Urinary bladder (tissue), 4 donors: Measurements from ENCODE around the gene LFNG. TPM values are rescaled to one million over a fixed set of nuclear protein-coding genes. Genes with fewer than 3 reads are reported as not detected.

Source experiments
- DNase-seq: peaks from one replicate; pipeline ENCODE4 v3.0.0-alpha.2; 2015; ENCODE audit errors: extremely low spot score
- H3K27ac ChIP-seq: one replicate; pipeline ENCODE4 v1.5.1; 2013; ENCODE audit warnings: low read depth, mild to moderate bottlenecking, moderate library complexity
- H3K36me3 ChIP-seq: one replicate; pipeline ENCODE4 v1.6.1; 2013; ENCODE audit warnings: mild to moderate bottlenecking, moderate library complexity; ENCODE audit not compliant: insufficient read depth
- H3K4me1 ChIP-seq: one replicate; pipeline ENCODE4 v1.6.1; 2013; ENCODE audit warnings: mild to moderate bottlenecking, moderate library complexity; ENCODE audit not compliant: insufficient read depth
- H3K4me3 ChIP-seq: one replicate; pipeline ENCODE4 v1.5.1; 2013; ENCODE audit warnings: low read depth, low read length
- WGBS: extraction: QIAGEN DNeasy Blood & Tissue Kit; methylation state at CpG from one replicate; pipeline ENCODE4 v1.1.7; 2013; 5-methylcytosine and 5-hydroxymethylcytosine counted together
- polyA plus RNA-seq: library from polyadenylated mRNA; stranded (reverse); fragments of 200-250 nt; gene quantifications from one replicate; pipeline ENCODE4 v1.2.3, GENCODE V29; 2013
- total RNA-seq: library from RNA; depleted of rRNA; stranded (reverse); fragments of >200 nt; gene quantifications from one replicate; pipeline ENCODE4 v1.2.3, GENCODE V29; 2014
- donor health status: healthy with polysubstance abuse.
- donor health status: healthy.

The LFNG gene
- total and polyA plus RNA-seq, 2 donors, result 10.7 to 16.8 TPM

- DNase-seq, result no peak
- no peak overlapping the region for H3K4me3 ChIP-seq
These were observed 41.9 kb upstream of the LFNG start for GRCh38 chr7:2477447-2478398.

GRCh38 chr7:2478399-2478785 lies 41.2 kb upstream of the LFNG start:
- H3K36me3 ChIP-seq, result no peaks in the 10 kb centered on the region
- 40% methylated on average over 11 of the region's 11 CpGs for WGBS
- H3K4me3 ChIP-seq, result no peak overlapping the region
- H3K27ac ChIP-seq, result no peak overlapping the region
- H3K4me1 ChIP-seq, result no peaks in the 10 kb centered on the region
- no peak for DNase-seq

More at GRCh38 chr7:2477447-2478398, 41.9 kb upstream of the LFNG start:
- Histone ChIP-seq H3K4me1 (no peaks in the 10 kb centered on the region), H3K36me3 (no peaks in the 10 kb centered on the region), H3K27ac (no peak overlapping the region)
- 47% methylated on average over 34 of the region's 34 CpGs for WGBS

GRCh38 chr7:2478800-2479199 lies 40.8 kb upstream of the LFNG start:
- 70% methylated on average over 19 of the region's 19 CpGs for WGBS
- Histone ChIP-seq H3K4me1 (no peaks in the 10 kb centered on the region), H3K4me3 (no peak overlapping the region), H3K27ac (no peak overlapping the region), H3K36me3 (no peaks in the 10 kb centered on the region)
- DNase-seq, result no peak

GRCh38 chr7:2479276-2480069 lies 40.1 kb upstream of the LFNG start:
- no peak overlapping the region for H3K27ac ChIP-seq
- H3K4me1 ChIP-seq, result no peaks in the 10 kb centered on the region
- no peak for DNase-seq
- H3K4me3 ChIP-seq, result no peak overlapping the region
- no peaks in the 10 kb centered on the region for H3K36me3 ChIP-seq
- WGBS, result 77% methylated on average over 16 of the region's 16 CpGs

GRCh38 chr7:2480070-2480408 lies 39.5 kb upstream of the LFNG start:
- WGBS, result 32% methylated on average over 21 of the region's 21 CpGs
- no peak overlapping the region for H3K4me3 ChIP-seq
- H3K27ac ChIP-seq, result no peak overlapping the region
- no peaks in the 10 kb centered on the region for H3K36me3 ChIP-seq
- H3K4me1 ChIP-seq, result no peaks in the 10 kb centered on the region
- DNase-seq, result no peak

GRCh38 chr7:2481195-2481594 lies 38.4 kb upstream of the LFNG start:
- H3K27ac ChIP-seq, result no peak overlapping the region
- no peaks in the 10 kb centered on the region for H3K36me3 ChIP-seq
- H3K4me1 ChIP-seq, result no peaks in the 10 kb centered on the region
- WGBS, result 84% methylated on average over 4 of the region's 4 CpGs
- no peak overlapping the region for H3K4me3 ChIP-seq
- no peak for DNase-seq

GRCh38 chr7:2482725-2483451 lies 36.7 kb upstream of the LFNG start:
- 79% methylated on average over 10 of the region's 10 CpGs for WGBS
- no peak for DNase-seq
- Histone ChIP-seq H3K4me1 (no peaks in the 10 kb centered on the region), H3K4me3 (no peak overlapping the region), H3K27ac (no peak overlapping the region), H3K36me3 (no peaks in the 10 kb centered on the region)

GRCh38 chr7:2483494-2483893 lies 36.1 kb upstream of the LFNG start:
- Histone ChIP-seq H3K27ac (no peak overlapping the region), H3K4me1 (no peaks in the 10 kb centered on the region), H3K36me3 (no peaks in the 10 kb centered on the region), H3K4me3 (no peak overlapping the region)
- DNase-seq, result no peak
- WGBS, result 65% methylated on average over 5 of the region's 5 CpGs

GRCh38 chr7:2484868-2485267 lies 34.7 kb upstream of the LFNG start:
- 80% methylated on average over 12 of the region's 12 CpGs for WGBS
- no peak for DNase-seq

GRCh38 chr7:2487586-2488271 lies 31.8 kb upstream of the LFNG start:
- Histone ChIP-seq H3K4me3 (no peak overlapping the region), H3K36me3 (no peaks in the 10 kb centered on the region), H3K4me1 (no peaks in the 10 kb centered on the region), H3K27ac (no peak overlapping the region)
- WGBS, result 33% methylated on average over 14 of the region's 14 CpGs
- DNase-seq, result no peak

More at GRCh38 chr7:2484868-2485267, 34.7 kb upstream of the LFNG start:
- no peaks in the 10 kb centered on the region for H3K36me3 ChIP-seq
- H3K4me3 ChIP-seq, result no peak overlapping the region
- H3K4me1 ChIP-seq, result no peaks in the 10 kb centered on the region
- no peak overlapping the region for H3K27ac ChIP-seq

GRCh38 chr7:2488272-2488645 lies 31.3 kb upstream of the LFNG start:
- no peak overlapping the region for H3K4me3 ChIP-seq

GRCh38 chr7:2488681-2489080 lies 30.9 kb upstream of the LFNG start:
- H3K27ac ChIP-seq, result no peak overlapping the region
- no peaks in the 10 kb centered on the region for H3K4me1 ChIP-seq
- no peaks in the 10 kb centered on the region for H3K36me3 ChIP-seq
- DNase-seq, result no peak
- no peak overlapping the region for H3K4me3 ChIP-seq
- 46% methylated on average over 9 of the region's 9 CpGs for WGBS

More at GRCh38 chr7:2488272-2488645, 31.3 kb upstream of the LFNG start:
- H3K4me1 ChIP-seq, result no peaks in the 10 kb centered on the region
- no peak overlapping the region for H3K27ac ChIP-seq
- no peak for DNase-seq
- 59% methylated on average over 8 of the region's 8 CpGs for WGBS
- no peaks in the 10 kb centered on the region for H3K36me3 ChIP-seq

- no peaks in the 10 kb centered on the region for H3K36me3 ChIP-seq
- H3K27ac ChIP-seq, result no peak overlapping the region
- no peak overlapping the region for H3K4me3 ChIP-seq
- no peak for DNase-seq
- no peaks in the 10 kb centered on the region for H3K4me1 ChIP-seq
- 60% methylated on average over 13 of the region's 13 CpGs for WGBS
These were observed 29.4 kb upstream of the LFNG start for GRCh38 chr7:2490181-2490651.
